HCT116 (cell line): ENCODE results near the gene LAP3. TPM values are rescaled to one million over a fixed set of nuclear protein-coding genes. Genes with fewer than 3 reads are reported as not detected.
A peak's percentile ranks its signal among the peaks of the same experiment; 100 is the strongest.

Experiments
- ATAC-seq: fragments of 200-7000 bp; cut with Tn5 transposase; 2 replicates; pipeline ENCODE4 v1.9.1; 2020; ENCODE audit warnings: mild to moderate bottlenecking, moderate library complexity
- BruUV-seq: library from RNA; stranded (reverse); fragments of 400-500 nt; replicated peaks from 2 replicates; lab custom pipeline; 2021; lab: Mats Ljungman, UMichigan
- CTCF ChIA-PET: fragments of 300-600 bp; sonication (Branson Sonifier 250); formaldehyde crosslinking; loops from one replicate; lab custom pipeline; 2021; ENCODE audit warnings: antibody characterized with exemption; lab: Charles Lee
- POLR2A ChIA-PET: fragments of 300-600, 350-600 bp; sonication (Branson Sonifier 250); formaldehyde crosslinking; loops from one replicate; lab custom pipeline; 2021; ENCODE audit warnings: antibody characterized with exemption; lab: Charles Lee
- RAD21 ChIA-PET, 2 experiments: fragments of 300-600 bp; sonication (Branson Sonifier 250); formaldehyde crosslinking; loops; one replicate each; lab custom pipeline; 2023; ENCODE audit warnings: low total read pairs in 2 of 2; ENCODE audit not compliant: uncharacterized antibody in 2 of 2, unreplicated experiment in 2 of 2, low non-redundant PET in 1 of 2; lab: Charles Lee
- DNase-seq: peaks from one replicate; pipeline ENCODE4 v3.0.0-alpha.2; 2010; ENCODE audit warnings: low read depth, low spot score
- H2AFZ ChIP-seq: fragments of 200-600 bp; shearing (Covaris generic), sonication (generic); 2 replicates; pipeline ENCODE4 v1.6.1; 2017; ENCODE audit warnings: low read depth, mixed run types, mixed read lengths, antibody characterized with exemption, low read length; ENCODE audit not compliant: poor library complexity, severe bottlenecking
- H3K27ac ChIP-seq: 2 replicates; pipeline ENCODE4 v1.5.1; 2012; ENCODE audit warnings: low read depth, low read length
- H3K27me3 ChIP-seq: fragments of 200-600 bp; sonication (generic); 2 replicates; pipeline ENCODE4 v1.6.1; 2016; ENCODE audit warnings: mixed run types, low read length, mixed read lengths; ENCODE audit not compliant: insufficient read depth
- H3K36me3 ChIP-seq, 2 experiments: fragments of 200-500 bp in 1 of 2; fragments of 200-600 bp in 1 of 2; sonication (Bioruptor generic) in 1 of 2; sonication (generic) in 1 of 2; 2 replicates each; pipeline versions ENCODE4 v1.5.1 to v1.6.1; 2014 to 2016; ENCODE audit warnings: low read length in 2 of 2, inconsistent platforms in 1 of 2, mixed read lengths in 1 of 2, mixed run types in 1 of 2; ENCODE audit not compliant: insufficient read depth in 2 of 2, control insufficient read depth in 1 of 2
- H3K4me1 ChIP-seq, 2 experiments: fragments of 200-600 bp in 1 of 2; sonication (generic) in 1 of 2; 2 replicates each; pipeline versions ENCODE4 v1.5.1 to v1.6.1; 2012 to 2017; ENCODE audit warnings: low read length in 2 of 2, inconsistent platforms in 1 of 2, mild to moderate bottlenecking in 1 of 2, mixed read lengths in 1 of 2, mixed run types in 1 of 2, moderate library complexity in 1 of 2; ENCODE audit not compliant: insufficient read depth in 2 of 2, control insufficient read depth in 1 of 2
- H3K4me2 ChIP-seq: fragments of 200-600 bp; sonication (generic); 2 replicates; pipeline ENCODE4 v1.6.1; 2017; ENCODE audit warnings: mixed run types, low read length, mixed read lengths
- H3K4me3 ChIP-seq, 2 experiments: fragments of 200-600 bp in 1 of 2; sonication (generic) in 1 of 2; replicated peaks in 1 of 2; 2 replicates each; pipeline ENCODE4 v1.5.1; 2011 to 2016; ENCODE audit warnings: low read length in 2 of 2, control low read depth in 1 of 2, low read depth in 1 of 2, mild to moderate bottlenecking in 1 of 2, mixed read lengths in 1 of 2, mixed run types in 1 of 2
- H3K79me2 ChIP-seq: fragments of 200-600 bp; sonication (generic); 2 replicates; pipeline ENCODE4 v1.6.1; 2017; ENCODE audit warnings: mild to moderate bottlenecking, mixed run types, low read length, moderate library complexity, mixed read lengths; ENCODE audit not compliant: insufficient read depth
- H3K9ac ChIP-seq: fragments of 200-600 bp; sonication (generic); 2 replicates; pipeline ENCODE4 v1.6.1; 2016; ENCODE audit warnings: low read length, mixed read lengths
- H3K9me2 ChIP-seq: fragments of 200-600 bp; sonication (generic), shearing (Covaris generic); 2 replicates; pipeline ENCODE4 v1.6.1; 2017; ENCODE audit warnings: mixed run types, mild to moderate bottlenecking, moderate library complexity; ENCODE audit not compliant: insufficient read depth
- H3K9me3 ChIP-seq, 2 experiments: fragments of 200-500 bp in 1 of 2; fragments of 200-600 bp in 1 of 2; sonication (Bioruptor generic) in 1 of 2; sonication (generic) in 1 of 2; 2 replicates each; pipeline ENCODE4 v1.6.1; 2014 to 2017; ENCODE audit warnings: low read length in 2 of 2, mixed read lengths in 2 of 2, inconsistent platforms in 1 of 2, low read depth in 1 of 2, mild to moderate bottlenecking in 1 of 2, mixed run types in 1 of 2, moderate library complexity in 1 of 2; ENCODE audit not compliant: control insufficient read depth in 1 of 2, insufficient read depth in 1 of 2
- H4K20me1 ChIP-seq: fragments of 200-600 bp; sonication (generic), shearing (Covaris generic); 2 replicates; pipeline ENCODE4 v1.6.1; 2017; ENCODE audit warnings: mixed run types, mild to moderate bottlenecking, moderate library complexity; ENCODE audit not compliant: insufficient read depth
- CBX3 ChIP-seq: IDR thresholded peaks from 2 replicates; pipeline ENCODE4 v1.6.1; 2012; ENCODE audit warnings: low read depth
- CEBPB ChIP-seq: IDR thresholded peaks from 2 replicates; pipeline ENCODE4 v1.6.1; 2012; ENCODE audit warnings: low read depth
- EGR1 ChIP-seq: IDR thresholded peaks from 2 replicates; pipeline ENCODE4 v1.6.1; 2012; ENCODE audit warnings: low read depth
- ELF1 ChIP-seq: IDR thresholded peaks from 2 replicates; pipeline ENCODE4 v1.6.1; 2012; ENCODE audit warnings: low read depth, borderline replicate concordance
- EZH2 ChIP-seq: fragments of 200-600 bp; sonication (generic); IDR thresholded peaks from 2 replicates; pipeline ENCODE4 v1.6.1; 2017; ENCODE audit warnings: antibody characterized with exemption, mixed run types
- EZH2phosphoT487 ChIP-seq: fragments of 200-600 bp; IDR thresholded peaks from 2 replicates; pipeline ENCODE4 v1.6.1; 2018; ENCODE audit warnings: antibody characterized with exemption, borderline replicate concordance
- JUND ChIP-seq: IDR thresholded peaks from 2 replicates; pipeline ENCODE4 v1.6.1; 2012
- POLR2A ChIP-seq: IDR thresholded peaks from 2 replicates; pipeline ENCODE4 v1.7.0; 2011; ENCODE audit warnings: borderline replicate concordance; ENCODE audit not compliant: insufficient read depth, insufficient read length; ENCODE audit errors: extremely low read depth
- POLR2AphosphoS5 ChIP-seq: IDR thresholded peaks from 2 replicates; pipeline ENCODE4 v1.6.1; 2011; ENCODE audit warnings: mild to moderate bottlenecking, low read depth, low read length, moderate library complexity
- RAD21 ChIP-seq: IDR thresholded peaks from 2 replicates; pipeline ENCODE4 v1.6.1; 2012; ENCODE audit warnings: low read depth, mild to moderate bottlenecking
- SIN3A ChIP-seq: IDR thresholded peaks from 2 replicates; pipeline ENCODE4 v1.6.1; 2012; ENCODE audit warnings: low read depth
- SRF ChIP-seq: IDR thresholded peaks from 2 replicates; pipeline ENCODE4 v1.6.1; 2012; ENCODE audit warnings: low read depth
- YY1 ChIP-seq: IDR thresholded peaks from 2 replicates; pipeline ENCODE4 v1.6.1; 2011; ENCODE audit warnings: low read length, low read depth, moderate library complexity, mild to moderate bottlenecking; ENCODE audit not compliant: insufficient replicate concordance; ENCODE audit errors: extremely low read depth
- ZNF274 ChIP-seq: fragments of 200-500 bp; sonication (Bioruptor generic); IDR thresholded peaks from 2 replicates; pipeline ENCODE4 v1.6.1; 2014; ENCODE audit warnings: mild to moderate bottlenecking, low read depth, low read length, inconsistent platforms
- intact Hi-C: fragments of 100-400 bp; cut with micrococcal nuclease; formaldehyde crosslinking; loops from 2 replicates; pipeline ENCODE4 v1.10.0; 2022
- total RNA-seq: library from RNA; stranded (reverse); gene quantifications from one replicate; pipeline ENCODE4 v1.2.1, GENCODE V29; 2021; ENCODE audit not compliant: unreplicated experiment
- TF ChIP-seq, protein P1 (sequence below): IDR thresholded peaks from 2 replicates; pipeline ENCODE4 v1.6.1; 2012
- TF ChIP-seq, protein P2 (sequence below): IDR thresholded peaks from 2 replicates; pipeline ENCODE4 v1.6.1; 2012
- TF ChIP-seq, protein P3 (sequence below): IDR thresholded peaks from 2 replicates; pipeline ENCODE4 v1.6.1; 2012; ENCODE audit warnings: low read depth

Gene LAP3
- total RNA-seq, 1 experiment from 2014 or later, result 59.9 TPM

DNA sequence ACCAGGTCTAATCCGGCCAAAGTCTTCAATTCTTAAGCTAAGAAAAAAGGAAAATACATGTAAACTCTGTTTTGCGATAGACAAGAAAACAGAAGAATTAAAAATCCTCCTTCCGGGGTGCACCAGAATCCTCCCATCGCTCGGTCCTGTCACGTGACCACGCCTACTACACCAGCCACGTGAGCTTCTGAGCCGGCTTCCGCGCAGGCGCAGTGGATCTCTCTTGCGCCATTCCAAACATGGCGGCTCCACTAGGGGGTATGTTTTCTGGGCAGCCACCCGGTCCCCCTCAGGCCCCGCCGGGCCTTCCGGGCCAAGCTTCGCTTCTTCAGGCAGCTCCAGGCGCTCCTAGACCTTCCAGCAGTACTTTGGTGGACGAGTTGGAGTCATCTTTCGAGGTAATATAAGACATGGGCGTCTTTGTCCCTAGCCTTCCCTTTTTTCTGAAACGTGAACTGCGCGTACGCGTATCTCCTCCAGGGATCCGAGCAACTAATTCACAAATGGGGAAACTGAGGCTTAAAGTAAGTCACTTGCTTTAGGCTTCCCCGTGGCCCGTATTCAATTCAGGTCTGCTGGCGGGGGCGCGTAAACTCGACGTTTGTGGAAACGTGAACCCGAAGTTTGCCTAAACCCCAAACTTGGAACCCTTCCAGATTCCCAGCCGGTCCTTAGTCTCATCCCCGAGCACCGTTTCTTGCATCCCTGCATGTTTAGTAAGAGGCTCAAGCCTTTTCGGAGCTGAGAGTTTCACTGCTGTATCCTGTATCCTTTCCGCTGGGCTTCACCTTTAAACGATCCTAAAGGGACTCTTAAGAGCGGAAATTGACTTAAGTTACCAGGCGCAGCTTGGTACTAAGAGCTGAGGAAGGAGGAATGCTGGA lies 37.7 kb downstream of the LAP3 start, which contains the start of gene MED28 (continued):
- peak; percentile 96 for TF ChIP-seq POLR2AphosphoS5
- TF ChIP-seq CEBPB, result peak; percentile 90
- peak; percentile 61 for TF ChIP-seq EGR1
- no peak for TF ChIP-seq EZH2phosphoT487
- TF ChIP-seq SRF, result no peak
- no peak for TF ChIP-seq RAD21
- TF ChIP-seq, all 23 proteins: peak for 12

DNA sequence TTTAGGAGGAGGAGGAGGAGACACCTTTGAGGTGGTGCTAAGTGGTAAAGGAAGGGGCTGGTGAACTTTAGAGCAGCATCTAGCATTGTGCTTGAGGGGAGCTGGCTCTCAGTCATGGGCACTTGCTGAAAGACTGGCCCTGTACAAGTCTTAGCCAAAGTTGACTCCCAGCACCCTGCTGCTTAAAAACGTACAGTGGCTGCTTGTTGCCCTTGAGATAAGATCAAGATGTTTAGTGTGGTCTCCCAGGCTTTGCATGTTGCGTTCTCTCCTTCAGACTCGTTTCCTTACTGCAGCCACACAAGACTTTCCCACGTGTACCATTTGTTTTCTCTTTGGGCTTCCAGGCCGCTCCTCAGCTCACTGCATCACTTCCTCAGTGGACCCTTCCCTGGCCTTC lies 39.3 kb downstream of the LAP3 start:
- ChIA-PET POLR2A (no interaction called here), RAD21 (no interaction called here), CTCF (no interaction called here)
- H3K36me3 ChIP-seq, result peaks cover 16 to 25% of the 10 kb centered on the region in 2 experiments; a peak in 3 of 4 replicates
- H4K20me1 ChIP-seq, result no peaks in the 10 kb centered on the region
- H3K79me2 ChIP-seq, result peaks cover 67% of the 10 kb centered on the region
- H3K9me3 ChIP-seq, result no peaks in the 10 kb centered on the region
- no peak overlapping the region for H3K9ac ChIP-seq
- H3K9me2 ChIP-seq, result no peaks in the 10 kb centered on the region
- DNase-seq, result no peak
- H3K27ac ChIP-seq, result no peak overlapping the region
- TSS peak; percentile 31 for BruUV-seq
- intact Hi-C loops, result no loop called here
- H3K4me3 ChIP-seq, result no peak overlapping the region
- H3K4me1 ChIP-seq, result peaks cover 5 to 12% of the 10 kb centered on the region in 2 experiments; a peak in 3 of 4 replicates
- peak overlapping the region; percentile 89; the same call in 1 of the 2 replicates for H3K4me2 ChIP-seq
- ATAC-seq, result no peak
- H2AFZ ChIP-seq, result no peak overlapping the region
- H3K27me3 ChIP-seq, result no peaks in the 10 kb centered on the region
- no peak for TF ChIP-seq ELF1
- no peak for TF ChIP-seq POLR2A
- TF ChIP-seq, protein P1, sequence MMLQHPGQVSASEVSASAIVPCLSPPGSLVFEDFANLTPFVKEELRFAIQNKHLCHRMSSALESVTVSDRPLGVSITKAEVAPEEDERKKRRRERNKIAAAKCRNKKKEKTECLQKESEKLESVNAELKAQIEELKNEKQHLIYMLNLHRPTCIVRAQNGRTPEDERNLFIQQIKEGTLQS, result no peak
- TF ChIP-seq JUND, result no peak
- TF ChIP-seq CBX3, result no peak
- no peak for TF ChIP-seq CEBPB
- no peak for TF ChIP-seq EZH2
- TF ChIP-seq SIN3A, result no peak
- no peak for TF ChIP-seq EGR1
- TF ChIP-seq ZNF274, result no peak
- no peak for TF ChIP-seq YY1
- TF ChIP-seq, protein P2, sequence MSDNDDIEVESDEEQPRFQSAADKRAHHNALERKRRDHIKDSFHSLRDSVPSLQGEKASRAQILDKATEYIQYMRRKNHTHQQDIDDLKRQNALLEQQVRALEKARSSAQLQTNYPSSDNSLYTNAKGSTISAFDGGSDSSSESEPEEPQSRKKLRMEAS, result no peak
- TF ChIP-seq, protein P3, sequence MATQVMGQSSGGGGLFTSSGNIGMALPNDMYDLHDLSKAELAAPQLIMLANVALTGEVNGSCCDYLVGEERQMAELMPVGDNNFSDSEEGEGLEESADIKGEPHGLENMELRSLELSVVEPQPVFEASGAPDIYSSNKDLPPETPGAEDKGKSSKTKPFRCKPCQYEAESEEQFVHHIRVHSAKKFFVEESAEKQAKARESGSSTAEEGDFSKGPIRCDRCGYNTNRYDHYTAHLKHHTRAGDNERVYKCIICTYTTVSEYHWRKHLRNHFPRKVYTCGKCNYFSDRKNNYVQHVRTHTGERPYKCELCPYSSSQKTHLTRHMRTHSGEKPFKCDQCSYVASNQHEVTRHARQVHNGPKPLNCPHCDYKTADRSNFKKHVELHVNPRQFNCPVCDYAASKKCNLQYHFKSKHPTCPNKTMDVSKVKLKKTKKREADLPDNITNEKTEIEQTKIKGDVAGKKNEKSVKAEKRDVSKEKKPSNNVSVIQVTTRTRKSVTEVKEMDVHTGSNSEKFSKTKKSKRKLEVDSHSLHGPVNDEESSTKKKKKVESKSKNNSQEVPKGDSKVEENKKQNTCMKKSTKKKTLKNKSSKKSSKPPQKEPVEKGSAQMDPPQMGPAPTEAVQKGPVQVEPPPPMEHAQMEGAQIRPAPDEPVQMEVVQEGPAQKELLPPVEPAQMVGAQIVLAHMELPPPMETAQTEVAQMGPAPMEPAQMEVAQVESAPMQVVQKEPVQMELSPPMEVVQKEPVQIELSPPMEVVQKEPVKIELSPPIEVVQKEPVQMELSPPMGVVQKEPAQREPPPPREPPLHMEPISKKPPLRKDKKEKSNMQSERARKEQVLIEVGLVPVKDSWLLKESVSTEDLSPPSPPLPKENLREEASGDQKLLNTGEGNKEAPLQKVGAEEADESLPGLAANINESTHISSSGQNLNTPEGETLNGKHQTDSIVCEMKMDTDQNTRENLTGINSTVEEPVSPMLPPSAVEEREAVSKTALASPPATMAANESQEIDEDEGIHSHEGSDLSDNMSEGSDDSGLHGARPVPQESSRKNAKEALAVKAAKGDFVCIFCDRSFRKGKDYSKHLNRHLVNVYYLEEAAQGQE, result no peak
